HG03039 (cell line): ENCODE measurements around the gene POLR2M.

Experiments used
- ATAC-seq: cut with Tn5 transposase; IDR thresholded peaks from one replicate; pipeline ENCODE4 v1.9.1; 2021; ENCODE audit warnings: mild to moderate bottlenecking, moderate library complexity; ENCODE audit not compliant: unreplicated experiment

The POLR2M gene

GRCh38 chr15:57736591-57736990 lies 30.1 kb downstream of the POLR2M start:
- ATAC-seq, result no peak

- no peak for ATAC-seq
Observed at GRCh38 chr15:57738734-57739237, 32.3 kb downstream of the POLR2M start.

GRCh38 chr15:57740048-57740447 lies 33.5 kb downstream of the POLR2M start:
- no peak for ATAC-seq

GRCh38 chr15:57741089-57741488 lies 34.6 kb downstream of the POLR2M start:
- ATAC-seq, result no peak

- no peak for ATAC-seq
Observed at GRCh38 chr15:57743424-57743823, 36.9 kb downstream of the POLR2M start.

GRCh38 chr15:57746786-57747185 lies 40.3 kb downstream of the POLR2M start:
- no peak for ATAC-seq

- ATAC-seq, result no peak
Observed at GRCh38 chr15:57747206-57747896, 40.8 kb downstream of the POLR2M start.

- ATAC-seq, result no peak
Observed at GRCh38 chr15:57751177-57751800, 44.8 kb downstream of the POLR2M start.

GRCh38 chr15:57752436-57752835 lies 45.9 kb downstream of the POLR2M start:
- no peak for ATAC-seq

- no peak for ATAC-seq
Observed at GRCh38 chr15:57752840-57753239, 46.3 kb downstream of the POLR2M start.

GRCh38 chr15:57756466-57756865 lies 50.0 kb downstream of the POLR2M start:
- ATAC-seq, result no peak

GRCh38 chr15:57758560-57758959 lies 52.0 kb downstream of the POLR2M start:
- no peak for ATAC-seq

GRCh38 chr15:57761562-57761961 lies 55.0 kb downstream of the POLR2M start:
- ATAC-seq, result no peak

- no peak for ATAC-seq
Observed at GRCh38 chr15:57762302-57762701, 55.8 kb downstream of the POLR2M start.

GRCh38 chr15:57763176-57763964 lies 56.9 kb downstream of the POLR2M start:
- ATAC-seq, result no peak
